Measurements from ENCODE around the gene WSCD2.

GRCh38 chr12:108191938-108192337, 62.9 kb downstream of the WSCD2 start:
- no peak for TF ChIP-seq POLR2AphosphoS5 (IDR thresholded peaks at IDR 0.05; ENCODE audit: borderline replicate concordance, low read depth, low read length)
- no peak for TF ChIP-seq EZH2 (IDR thresholded peaks at IDR 0.05)
